HG02798 (cell line): ENCODE measurements around the gene TCAIM.

ENCODE experiments used
- ATAC-seq: cut with Tn5 transposase; IDR thresholded peaks from one replicate; pipeline ENCODE4 v1.9.1; 2021; ENCODE audit warnings: mild to moderate bottlenecking; ENCODE audit not compliant: unreplicated experiment, poor library complexity

TCAIM gene

GRCh38 chr3:44338010-44338827, at the start of gene TCAIM:
TSS of gene TCAIM (plus strand) at chr3:44338766. CDS start at chr3:44354783, 16,017 bp downstream.
- ATAC-seq: peak; percentile 96

GRCh38 chr3:44289882-44290462, 48.6 kb upstream of the TCAIM start:
- no peak for ATAC-seq

- ATAC-seq: no peak
Observed at GRCh38 chr3:44292276-44292675, 46.3 kb upstream of the TCAIM start.

GRCh38 chr3:44292947-44293346, 45.6 kb upstream of the TCAIM start:
- no peak for ATAC-seq

GRCh38 chr3:44297255-44297654, 41.3 kb upstream of the TCAIM start:
- no peak for ATAC-seq

- no peak for ATAC-seq
Observed at GRCh38 chr3:44301746-44302145, 36.8 kb upstream of the TCAIM start.

GRCh38 chr3:44309500-44309899, 29.1 kb upstream of the TCAIM start:
- no peak for ATAC-seq

GRCh38 chr3:44318891-44319311, 19.7 kb upstream of the TCAIM start:
- no peak for ATAC-seq

- no peak for ATAC-seq
Observed at GRCh38 chr3:44321335-44321734, 17.2 kb upstream of the TCAIM start.

GRCh38 chr3:44323341-44323955, 15.1 kb upstream of the TCAIM start:
- no peak for ATAC-seq

- ATAC-seq: no peak
Observed at GRCh38 chr3:44324584-44324983, 14.0 kb upstream of the TCAIM start.

GRCh38 chr3:44326019-44326418, 12.5 kb upstream of the TCAIM start:
- ATAC-seq: no peak

- ATAC-seq: no peak
Observed at GRCh38 chr3:44326515-44326914, 12.1 kb upstream of the TCAIM start.

- no peak for ATAC-seq
Observed at GRCh38 chr3:44329946-44330345, 8.6 kb upstream of the TCAIM start.

- no peak for ATAC-seq
Observed at GRCh38 chr3:44330444-44330843, 8.1 kb upstream of the TCAIM start.

GRCh38 chr3:44334326-44334725, 4.2 kb upstream of the TCAIM start:
- ATAC-seq: no peak

- no peak for ATAC-seq
Observed at GRCh38 chr3:44337248-44337785, 1.2 kb upstream of the TCAIM start.

- no peak for ATAC-seq
Observed at GRCh38 chr3:44338828-44339127, 212 bp downstream of the TCAIM start.

GRCh38 chr3:44339181-44340057, 853 bp downstream of the TCAIM start:
- ATAC-seq: no peak

- no peak for ATAC-seq
Observed at GRCh38 chr3:44340058-44340395, 1.5 kb downstream of the TCAIM start.
